Esophagus muscularis mucosa (tissue), 2 donors: Measurements from ENCODE around the gene CEP104.

Experiments used
- EP300 ChIP-seq: sonication (generic); formaldehyde crosslinking; IDR thresholded peaks from one replicate; pipeline ENCODE4 v1.6.1; 2017; ENCODE audit warnings: antibody characterized with exemption
- POLR2A ChIP-seq: fragments of 450-650 bp; IDR thresholded peaks from one replicate; pipeline ENCODE4 v1.6.1; 2017; ENCODE audit warnings: antibody characterized with exemption, moderate library complexity, mild to moderate bottlenecking, low read depth

DNA sequence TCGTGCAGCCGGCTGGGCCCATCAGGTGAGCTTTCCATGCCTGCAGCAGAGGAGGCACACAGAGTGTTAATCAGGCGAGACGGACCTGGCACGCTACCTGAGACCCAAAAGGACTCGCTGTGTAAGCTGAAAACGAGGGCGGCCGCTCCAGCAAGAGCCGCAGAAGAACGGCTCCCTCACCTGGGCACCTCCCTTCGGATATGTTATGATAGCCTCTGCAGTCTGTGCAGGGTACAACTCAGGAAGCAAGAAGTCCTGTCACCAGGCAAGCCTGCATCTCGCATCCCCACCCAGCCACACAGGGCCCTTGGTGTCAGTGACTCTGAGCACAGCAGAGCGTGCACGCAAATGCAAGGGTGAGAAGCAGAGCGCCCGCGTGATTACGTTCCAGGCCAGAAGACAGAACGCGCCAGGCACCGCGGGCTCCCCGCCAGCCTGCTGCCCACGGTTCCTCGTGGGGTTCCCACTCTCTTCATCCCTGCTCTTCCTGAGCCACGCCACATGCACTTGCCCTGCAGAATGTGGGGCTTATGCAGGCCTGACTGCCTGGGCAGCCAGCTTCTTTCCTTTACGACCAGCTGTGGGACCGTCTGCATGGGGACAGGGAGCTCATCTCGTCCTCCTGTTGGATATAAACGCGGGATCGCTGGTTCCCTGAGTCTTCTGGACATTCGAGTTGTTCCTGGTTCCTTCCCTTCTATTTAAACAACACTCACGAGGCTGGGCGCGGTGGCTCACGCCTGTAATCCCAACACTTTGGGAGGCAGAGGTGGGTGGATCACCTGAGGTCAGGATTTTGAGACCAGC lies 40.5 kb downstream of the CEP104 start:
- no peak for TF ChIP-seq POLR2A
- TF ChIP-seq EP300, result no peak
